HG02678 (cell line): Measurements from ENCODE around the gene CERS6.
A peak's percentile ranks its signal among the peaks of the same experiment; 100 is the strongest.
"Not testable (repeated sequence)": the region's sequence is repeated elsewhere in the genome, so short reads cannot be mapped to it uniquely, and the experiment has no call there.

Experiments
- ATAC-seq: cut with Tn5 transposase; IDR thresholded peaks from one replicate; pipeline ENCODE4 v1.9.1; 2021; ENCODE audit warnings: mild to moderate bottlenecking, moderate library complexity; ENCODE audit not compliant: unreplicated experiment

CERS6 gene

GRCh38 chr2:168495524-168495923, 39.5 kb downstream of the CERS6 start:
- peak; percentile 90 for ATAC-seq

GRCh38 chr2:168496906-168497305, 40.8 kb downstream of the CERS6 start:
- ATAC-seq: no peak

DNA sequence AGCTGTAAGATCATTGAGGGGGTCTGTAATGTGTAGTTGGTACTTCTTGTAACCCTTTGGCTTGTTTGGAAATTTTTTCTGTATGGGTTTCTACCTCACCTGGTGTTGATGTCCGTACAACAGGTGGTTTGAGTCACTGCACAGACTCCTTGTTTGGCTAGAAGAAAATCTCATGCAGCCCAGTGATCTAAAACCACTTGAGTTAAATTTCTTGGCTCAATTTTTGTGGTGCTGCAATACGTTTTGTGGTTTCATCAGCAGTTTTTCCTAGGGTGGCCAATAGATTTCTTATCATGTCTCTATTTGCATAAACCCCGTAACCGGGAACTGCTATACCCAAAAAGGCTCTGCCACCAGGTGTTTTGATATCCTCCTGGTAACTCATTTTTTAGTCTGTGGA, 43.4 kb downstream of the CERS6 start:
- no peak for ATAC-seq

- ATAC-seq: no peak
These were observed 44.4 kb downstream of the CERS6 start for GRCh38 chr2:168500516-168500915.

GRCh38 chr2:168501466-168502065, 45.5 kb downstream of the CERS6 start:
- no peak for ATAC-seq

DNA sequence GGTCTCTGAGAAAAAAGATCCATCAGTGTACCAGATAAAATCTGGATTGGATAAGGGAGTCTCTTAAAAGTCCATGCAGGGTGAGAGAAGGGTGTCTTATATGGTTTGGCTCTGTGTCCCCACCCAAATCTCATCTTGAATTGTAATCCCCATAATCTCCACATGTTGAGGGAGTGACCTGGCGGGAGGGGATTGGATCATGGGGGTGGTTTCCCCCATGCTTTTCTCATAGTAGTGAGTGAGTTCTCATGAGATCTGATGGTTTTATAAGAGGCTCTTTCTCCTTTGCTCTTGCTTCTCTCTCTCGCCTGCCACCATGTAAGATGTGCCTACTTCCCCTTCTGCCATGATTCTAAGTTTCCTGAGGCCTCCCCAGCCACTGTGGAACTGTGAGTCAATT, 46.8 kb downstream of the CERS6 start:
- not testable (repeated sequence) for ATAC-seq

DNA sequence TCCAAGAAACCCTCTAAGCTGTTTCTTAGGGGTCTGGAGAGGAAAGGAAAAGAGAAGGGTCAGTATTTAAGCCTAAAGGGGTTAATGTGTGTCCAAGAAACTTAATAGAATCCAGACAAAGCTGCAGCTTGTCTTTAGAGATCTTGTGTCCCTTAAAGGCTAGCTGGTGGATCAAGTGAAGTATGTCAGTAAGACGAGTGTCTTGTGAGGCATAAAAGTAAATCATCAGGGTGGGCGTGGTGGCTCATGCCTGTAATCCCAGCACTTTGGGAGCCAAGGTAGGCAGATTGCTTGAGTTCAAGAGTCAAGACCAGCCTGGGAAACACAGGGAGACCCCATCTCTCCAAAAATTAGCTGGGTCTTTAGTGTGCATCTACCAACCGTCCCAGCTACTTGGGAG, 47.8 kb downstream of the CERS6 start:
- ATAC-seq: no peak

- ATAC-seq: no peak
These were observed 48.3 kb downstream of the CERS6 start for GRCh38 chr2:168504323-168504722.

DNA sequence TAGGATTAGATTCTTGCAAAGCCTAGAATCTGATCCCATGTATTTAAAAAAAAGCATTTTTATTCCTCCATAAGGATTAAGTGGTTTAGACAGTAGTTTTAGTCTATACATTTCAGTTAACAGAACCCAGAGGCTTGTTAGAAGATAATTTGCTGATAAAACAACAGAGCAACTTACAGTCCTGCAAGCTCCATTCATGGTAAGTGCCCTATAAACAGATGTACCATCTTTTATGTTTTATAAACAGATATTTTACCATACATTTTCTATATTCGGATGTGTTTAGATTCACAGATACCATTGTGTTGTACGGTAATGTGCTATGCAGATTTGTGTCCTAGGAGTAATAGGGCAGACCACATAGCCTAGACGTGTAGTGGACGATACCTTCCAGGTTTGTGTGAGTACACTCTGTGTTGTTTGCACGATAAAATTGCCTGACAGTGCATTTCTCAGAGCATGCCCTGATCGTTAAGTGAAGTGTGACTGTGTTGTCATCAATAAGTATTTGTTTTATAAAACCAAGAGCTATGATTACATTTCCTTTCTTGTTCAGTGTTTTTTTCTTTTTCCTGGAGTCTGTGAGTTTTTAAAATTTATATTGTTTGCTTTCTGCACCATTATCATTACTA, 54.2 kb downstream of the CERS6 start:
- ATAC-seq: no peak

DNA sequence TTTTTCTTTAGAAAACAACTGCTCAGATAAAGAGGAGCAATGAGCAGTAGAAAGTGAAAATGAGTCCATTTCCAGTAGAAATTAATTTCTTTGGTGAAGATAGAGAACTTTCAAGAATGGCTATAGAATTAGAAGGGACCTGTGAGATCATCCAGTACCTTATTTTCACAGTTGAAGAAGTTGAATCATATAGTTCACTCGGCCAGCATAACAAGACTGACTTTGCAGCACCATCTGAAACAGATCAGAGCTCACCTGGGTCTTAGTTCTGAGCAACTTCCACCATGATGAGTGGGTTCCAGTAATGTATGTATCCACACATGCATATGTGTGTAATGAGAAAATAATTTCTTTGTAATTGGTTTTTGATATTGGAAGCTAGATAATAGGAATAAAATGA, 58.6 kb downstream of the CERS6 start:
- peak; percentile 40 for ATAC-seq

- ATAC-seq: no peak
These were observed 59.4 kb downstream of the CERS6 start for GRCh38 chr2:168515502-168515901.

- ATAC-seq: no peak
These were observed 61.7 kb downstream of the CERS6 start for GRCh38 chr2:168517816-168518215.

- peak; percentile 42 for ATAC-seq
These were observed 62.5 kb downstream of the CERS6 start for GRCh38 chr2:168518555-168519066.

GRCh38 chr2:168519534-168520308, 63.6 kb downstream of the CERS6 start:
- no peak for ATAC-seq

DNA sequence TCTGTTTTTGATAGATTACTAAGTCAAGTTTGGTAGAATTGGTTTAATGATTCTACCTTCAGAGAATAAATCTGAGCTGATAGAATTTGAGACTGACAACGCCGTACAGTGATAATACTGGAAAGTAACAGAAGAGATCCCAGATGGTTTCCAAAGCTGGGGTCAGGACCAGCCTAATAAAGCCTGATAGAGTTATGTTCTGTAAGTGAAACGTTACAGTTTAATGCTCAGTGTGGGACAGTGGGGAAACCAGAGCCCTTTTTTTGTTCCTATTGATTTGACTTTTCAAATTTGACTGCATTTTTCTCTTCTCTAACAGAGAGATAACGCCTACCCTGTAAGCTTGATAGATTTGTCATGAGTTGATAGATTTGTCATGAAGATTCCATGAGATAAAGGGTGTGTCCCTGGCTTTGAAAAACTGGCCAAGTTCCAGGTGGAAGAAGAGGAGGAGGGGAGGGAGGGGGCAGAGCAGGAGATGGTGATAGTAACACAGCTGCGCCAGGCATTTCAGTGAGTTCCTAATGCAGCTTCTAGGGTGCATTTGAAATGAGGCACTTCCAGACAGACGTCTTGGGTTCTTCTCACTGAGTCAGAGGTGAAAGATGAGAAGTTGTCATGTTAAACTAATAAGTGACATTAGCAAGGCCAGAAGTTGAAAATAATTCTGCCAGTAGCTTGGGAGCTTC, 65.1 kb downstream of the CERS6 start:
- no peak for ATAC-seq

DNA sequence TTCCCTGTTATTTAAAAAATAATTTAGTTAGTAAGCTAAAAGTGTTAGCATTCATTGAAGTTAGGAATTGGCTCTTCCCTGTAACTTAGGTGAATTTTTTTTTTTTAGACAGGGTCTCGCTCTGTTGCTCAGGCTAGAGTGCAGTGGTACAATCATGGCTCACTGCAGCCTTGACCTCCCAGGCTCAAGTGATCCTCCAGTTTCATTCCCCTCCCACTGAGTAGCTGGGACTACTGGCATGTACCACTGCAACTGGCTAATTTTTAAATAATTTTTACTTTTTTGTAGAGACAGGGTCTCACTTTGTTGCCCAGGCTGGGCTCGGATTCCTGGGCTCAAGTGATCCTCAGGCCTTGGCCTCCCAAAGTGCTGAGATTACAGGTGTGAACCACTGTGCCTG, 66.4 kb downstream of the CERS6 start:
- no peak for ATAC-seq

DNA sequence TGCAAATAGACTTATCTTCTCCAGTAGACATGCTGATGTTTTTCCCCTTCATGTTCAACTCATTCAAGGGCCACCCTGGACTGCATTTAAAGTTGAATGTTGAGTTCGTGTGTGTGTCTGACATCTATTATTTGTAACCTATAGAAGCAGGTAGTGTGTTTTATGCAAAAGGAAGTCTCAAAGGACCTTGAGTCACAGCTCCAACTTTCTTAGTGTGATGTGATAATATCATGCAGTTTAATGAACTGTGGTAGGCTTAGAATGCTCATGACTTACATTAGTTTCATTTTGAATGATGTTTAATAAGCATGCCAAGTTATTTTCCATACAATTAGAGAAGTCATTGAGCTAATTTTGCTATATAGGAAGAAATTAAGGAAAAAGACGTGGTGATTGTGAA, 67.9 kb downstream of the CERS6 start:
- no peak for ATAC-seq

DNA sequence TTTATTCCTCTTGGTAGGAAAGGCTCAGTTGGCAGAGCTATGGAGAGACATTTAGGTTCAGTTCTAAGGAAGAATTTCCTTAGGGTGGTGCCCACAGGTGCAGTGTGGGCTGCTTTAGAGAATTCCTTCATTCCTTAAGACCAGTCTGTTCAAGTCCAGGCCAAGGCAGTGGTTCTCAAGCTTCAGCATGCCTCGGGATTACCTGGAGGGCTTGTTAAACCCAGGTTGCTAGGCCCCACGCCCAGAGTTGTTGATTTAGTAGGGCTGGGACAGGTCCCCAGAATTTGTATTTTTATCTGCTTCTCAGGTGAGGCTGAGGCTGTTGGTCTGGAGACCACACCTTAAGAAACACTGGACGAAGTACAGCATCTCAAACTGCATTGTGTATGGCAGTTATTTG, 68.9 kb downstream of the CERS6 start:
- no peak for ATAC-seq

- no peak for ATAC-seq
These were observed 69.8 kb downstream of the CERS6 start for GRCh38 chr2:168525716-168526446.

DNA sequence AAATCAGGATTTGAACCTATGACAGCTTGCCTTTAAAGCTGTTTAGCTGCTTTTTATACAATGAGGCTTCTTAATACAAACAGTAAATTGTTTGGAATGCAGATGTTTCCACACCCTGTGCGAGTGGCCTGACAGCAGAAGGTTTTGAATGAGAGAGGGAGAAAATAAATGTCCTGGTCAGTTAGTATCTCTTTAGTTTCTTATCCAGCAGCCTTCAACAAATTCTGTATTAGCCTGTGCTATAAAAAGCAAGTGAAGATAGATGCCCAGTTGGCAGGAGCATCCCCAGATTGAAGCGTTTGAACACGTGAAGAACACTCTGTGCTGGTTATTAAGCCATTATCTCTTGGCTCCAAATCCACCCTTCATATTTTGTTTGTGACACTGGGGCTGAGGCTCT, 70.6 kb downstream of the CERS6 start:
- no peak for ATAC-seq

- no peak for ATAC-seq
These were observed 71.9 kb downstream of the CERS6 start for GRCh38 chr2:168528016-168528415.
